ENCODE results near the gene MCCC2. TPM values are rescaled to one million over a fixed set of nuclear protein-coding genes. Genes with fewer than 3 reads are reported as not detected.

The MCCC2 gene
- total and polyA plus RNA-seq, 2 experiments from 2014 or later: 31.9 to 59.1 TPM

- Mint-ChIP-seq H3K9me3 (peaks cover 21% of the 10 kb centered on the region; the same call in 2 of the 3 replicates), H3K4me1 (peaks cover 7% of the 10 kb centered on the region; the same call in 2 of the 3 replicates), H3K27me3 (ENCODE audit: insufficient read depth, low read depth, poor library complexity) (peaks cover 3% of the 10 kb centered on the region)
Observed at GRCh38 chr5:71684309-71684708, 97.2 kb downstream of the MCCC2 start.

More at GRCh38 chr5:71684309-71684708, 97.2 kb downstream of the MCCC2 start:
- Histone ChIP-seq H2AFZ (no peak overlapping the region), H3K9me2 (ENCODE audit: insufficient read depth) (no peaks in the 10 kb centered on the region), H3K27me3 (ENCODE audit: insufficient read depth) (no peaks in the 10 kb centered on the region), H4K20me1 (replicated peaks; ENCODE audit: insufficient read depth) (no peaks in the 10 kb centered on the region), H3F3A (replicated peaks; ENCODE audit: low read depth) (no peaks in the 10 kb centered on the region), H3K79me2 (replicated peaks; ENCODE audit: insufficient read depth) (no peaks in the 10 kb centered on the region), H3K27ac (ENCODE audit: low read depth) (no peak overlapping the region), H3K4me3 (no peak overlapping the region), H3K4me2 (no peak overlapping the region), H3K4me1 (ENCODE audit: insufficient read depth) (no peaks in the 10 kb centered on the region), H3K36me3 (ENCODE audit: insufficient read depth) (no peaks in the 10 kb centered on the region)
- DNase-seq (ENCODE audit: low spot score) (no peak), ATAC-seq (no peak)
- no peak for TF ChIP-seq EZH2 (IDR thresholded peaks at IDR 0.05; ENCODE audit: low read depth, unreplicated experiment)
- no peak for TF ChIP-seq NANOG (IDR thresholded peaks at IDR 0.05; ENCODE audit: borderline replicate concordance)
- TF ChIP-seq JUNB (IDR thresholded peaks at IDR 0.05; ENCODE audit: unreplicated experiment): no peak
- TF ChIP-seq REST (IDR thresholded peaks at IDR 0.05; ENCODE audit: unreplicated experiment): no peak
- TF ChIP-seq POLR2AphosphoS5 (IDR thresholded peaks at IDR 0.05; ENCODE audit: low read depth): no peak
- no peak for TF ChIP-seq CREB1 (CRISPR knock-in tag; IDR thresholded peaks at IDR 0.05; ENCODE audit: low read depth)
- TF ChIP-seq ZNF462 (CRISPR knock-in tag; IDR thresholded peaks at IDR 0.05): no peak
- no peak for TF ChIP-seq ZNF114 (CRISPR knock-in tag; IDR thresholded peaks at IDR 0.05)
- Mint-ChIP-seq H3K36me3 (ENCODE audit: low read depth) (peaks cover 2% of the 10 kb centered on the region; the same call in 1 of the 3 replicates), H3K4me3 (no peak overlapping the region), H3K27ac (no peak overlapping the region)

Data from GM23338 (cell line).